GM13976 (cell line): ENCODE data around the gene PPARA.

Experiments used
- DNase-seq: peaks from one replicate; pipeline ENCODE4 v3.0.0; 2012; ENCODE audit warnings: low spot score
- in situ Hi-C: fragments of 300-500 bp; cut with MboI; formaldehyde crosslinking; loops from one replicate; pipeline ENCODE4 v1.12.0; 2022; ENCODE audit warnings: low sequenced_read_pairs, mixed read lengths, inconsistent platforms; ENCODE audit not compliant: unreplicated experiment
- TF ChIP-seq, protein P1 (sequence below): IDR thresholded peaks from 2 replicates; pipeline ENCODE4 v1.5.1; 2012; ENCODE audit warnings: borderline replicate concordance, mild to moderate bottlenecking; ENCODE audit not compliant: insufficient read depth; ENCODE audit errors: extremely low read depth, missing control alignments, control extremely low read depth

The PPARA gene

DNA sequence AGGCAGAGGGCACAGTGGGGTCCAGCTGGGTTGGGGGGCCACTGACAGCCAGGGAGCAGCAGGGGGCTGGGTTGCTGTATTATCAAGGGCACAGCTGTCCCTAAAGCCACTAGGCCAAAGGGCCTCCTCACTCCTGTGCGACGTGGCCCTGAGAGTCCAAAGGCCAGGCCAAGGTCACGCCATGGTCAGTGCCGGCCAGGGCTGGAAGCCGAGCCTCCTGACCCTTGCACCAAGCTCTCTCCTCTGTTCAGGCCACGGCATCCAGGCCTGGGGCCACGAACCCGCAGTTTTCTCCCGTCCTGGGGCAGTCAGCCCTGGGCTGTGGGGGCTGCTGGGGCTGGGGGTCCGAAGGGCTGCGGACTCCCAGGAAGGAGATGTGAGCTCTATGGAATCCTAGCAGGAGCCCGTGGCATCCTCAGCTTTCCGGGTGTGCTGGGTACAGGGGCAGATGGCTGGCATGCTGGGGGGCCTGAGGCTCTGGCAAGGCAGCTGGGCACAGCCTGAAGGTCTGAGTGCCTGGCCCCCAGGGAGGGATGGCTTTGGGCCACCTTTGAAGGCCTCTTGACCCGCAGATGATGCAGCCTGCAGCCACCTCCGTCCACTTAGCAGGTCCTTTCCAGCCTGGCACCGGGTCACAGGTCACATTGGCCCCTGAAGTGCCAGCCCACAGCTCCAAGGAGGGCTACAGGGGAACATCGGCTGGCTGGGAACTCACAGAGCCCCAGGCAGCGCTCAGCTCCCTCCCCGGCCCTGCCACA lies 17.3 kb upstream of the PPARA start:
- TF ChIP-seq, protein P1, sequence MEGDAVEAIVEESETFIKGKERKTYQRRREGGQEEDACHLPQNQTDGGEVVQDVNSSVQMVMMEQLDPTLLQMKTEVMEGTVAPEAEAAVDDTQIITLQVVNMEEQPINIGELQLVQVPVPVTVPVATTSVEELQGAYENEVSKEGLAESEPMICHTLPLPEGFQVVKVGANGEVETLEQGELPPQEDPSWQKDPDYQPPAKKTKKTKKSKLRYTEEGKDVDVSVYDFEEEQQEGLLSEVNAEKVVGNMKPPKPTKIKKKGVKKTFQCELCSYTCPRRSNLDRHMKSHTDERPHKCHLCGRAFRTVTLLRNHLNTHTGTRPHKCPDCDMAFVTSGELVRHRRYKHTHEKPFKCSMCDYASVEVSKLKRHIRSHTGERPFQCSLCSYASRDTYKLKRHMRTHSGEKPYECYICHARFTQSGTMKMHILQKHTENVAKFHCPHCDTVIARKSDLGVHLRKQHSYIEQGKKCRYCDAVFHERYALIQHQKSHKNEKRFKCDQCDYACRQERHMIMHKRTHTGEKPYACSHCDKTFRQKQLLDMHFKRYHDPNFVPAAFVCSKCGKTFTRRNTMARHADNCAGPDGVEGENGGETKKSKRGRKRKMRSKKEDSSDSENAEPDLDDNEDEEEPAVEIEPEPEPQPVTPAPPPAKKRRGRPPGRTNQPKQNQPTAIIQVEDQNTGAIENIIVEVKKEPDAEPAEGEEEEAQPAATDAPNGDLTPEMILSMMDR, result no peak
- no peak for DNase-seq
- in situ Hi-C loops, result no loop called here

DNA sequence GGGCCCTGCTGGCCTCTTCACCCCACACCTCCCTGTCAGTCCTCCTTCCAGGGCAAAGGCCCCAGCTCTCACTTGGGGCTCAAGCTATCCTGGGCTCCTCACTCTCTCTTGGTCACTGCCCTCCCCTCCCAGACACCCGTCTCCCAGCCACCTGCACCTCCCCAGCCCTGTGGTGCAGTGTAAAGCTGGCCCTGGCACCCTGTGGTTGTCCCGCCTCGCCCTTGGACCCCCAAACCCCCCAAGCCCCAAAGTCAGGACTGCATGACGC lies 16.8 kb upstream of the PPARA start:
- TF ChIP-seq, protein P1, result no peak
- in situ Hi-C loops, result no loop called here
- DNase-seq, result no peak

DNA sequence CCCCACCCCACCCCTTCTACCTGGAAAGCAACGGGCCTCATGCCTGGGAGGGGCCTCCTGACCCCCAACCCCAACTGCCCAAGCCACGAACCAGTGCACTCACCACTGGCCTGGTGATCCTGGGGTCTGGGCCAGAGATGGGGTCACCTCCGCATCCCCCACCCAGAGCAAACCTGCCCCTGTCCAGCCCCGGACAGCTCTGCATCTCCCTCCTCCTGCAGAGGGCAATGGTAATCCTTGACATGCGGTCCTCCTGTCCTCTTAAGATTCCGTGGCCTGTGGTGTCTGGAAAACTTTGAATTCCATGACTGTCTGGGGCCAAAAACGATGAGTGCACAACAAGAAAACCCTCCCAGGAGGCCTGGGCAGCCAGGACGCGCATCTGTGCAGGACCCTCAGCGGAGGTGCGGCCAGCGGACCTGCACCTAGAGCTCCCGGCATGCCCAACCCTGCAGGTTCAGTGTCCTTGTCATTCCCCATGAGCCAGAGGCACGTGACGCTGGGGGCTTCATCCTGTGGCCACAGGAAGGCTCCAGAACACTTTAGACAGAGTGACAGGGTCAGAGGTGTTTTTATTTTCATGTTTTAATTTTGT lies 16.1 kb upstream of the PPARA start:
- no peak for DNase-seq
- TF ChIP-seq, protein P1, result no peak
- in situ Hi-C loops, result no loop called here

DNA sequence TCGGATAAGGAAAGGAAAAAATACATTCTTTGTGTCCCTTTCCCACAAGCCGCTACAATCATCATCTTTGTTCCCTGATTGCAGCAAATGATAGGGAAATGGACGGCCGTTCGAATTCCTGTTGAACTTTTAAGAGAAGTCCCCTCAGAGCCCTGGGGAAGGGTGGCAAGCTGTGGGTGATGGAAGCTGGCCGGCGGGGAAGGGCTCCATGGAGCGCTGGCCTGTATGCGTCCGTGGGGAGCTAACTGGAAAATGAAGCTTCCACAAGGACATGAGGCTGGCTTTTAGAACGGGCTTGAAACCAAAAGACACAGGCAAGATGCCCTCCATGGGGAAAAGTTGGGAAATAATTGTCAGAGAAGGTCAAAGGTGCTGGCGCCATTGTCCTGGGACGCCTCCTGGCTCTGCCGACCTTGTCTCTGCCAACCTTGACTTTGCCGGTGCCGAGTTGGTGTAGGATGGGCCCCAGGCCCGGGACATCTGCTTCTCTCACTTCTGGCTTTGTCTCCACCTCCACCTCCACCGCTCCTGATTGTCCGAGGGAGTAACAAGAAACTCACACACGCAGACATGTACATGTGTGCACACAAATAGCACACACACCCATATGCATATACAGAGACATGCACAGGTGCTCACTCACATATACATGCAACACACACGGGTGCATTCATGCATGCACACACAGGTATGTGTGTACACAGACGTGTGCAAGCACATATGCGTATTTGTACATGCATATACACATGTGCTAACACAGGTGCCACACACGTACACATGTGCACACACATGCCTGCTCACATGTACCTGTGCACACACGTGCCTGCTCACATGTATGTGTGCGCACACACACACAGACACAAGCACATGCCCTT lies 14.5 kb upstream of the PPARA start:
- in situ Hi-C loops, result no loop called here
- DNase-seq, result no peak
- TF ChIP-seq, protein P1, result no peak

DNA sequence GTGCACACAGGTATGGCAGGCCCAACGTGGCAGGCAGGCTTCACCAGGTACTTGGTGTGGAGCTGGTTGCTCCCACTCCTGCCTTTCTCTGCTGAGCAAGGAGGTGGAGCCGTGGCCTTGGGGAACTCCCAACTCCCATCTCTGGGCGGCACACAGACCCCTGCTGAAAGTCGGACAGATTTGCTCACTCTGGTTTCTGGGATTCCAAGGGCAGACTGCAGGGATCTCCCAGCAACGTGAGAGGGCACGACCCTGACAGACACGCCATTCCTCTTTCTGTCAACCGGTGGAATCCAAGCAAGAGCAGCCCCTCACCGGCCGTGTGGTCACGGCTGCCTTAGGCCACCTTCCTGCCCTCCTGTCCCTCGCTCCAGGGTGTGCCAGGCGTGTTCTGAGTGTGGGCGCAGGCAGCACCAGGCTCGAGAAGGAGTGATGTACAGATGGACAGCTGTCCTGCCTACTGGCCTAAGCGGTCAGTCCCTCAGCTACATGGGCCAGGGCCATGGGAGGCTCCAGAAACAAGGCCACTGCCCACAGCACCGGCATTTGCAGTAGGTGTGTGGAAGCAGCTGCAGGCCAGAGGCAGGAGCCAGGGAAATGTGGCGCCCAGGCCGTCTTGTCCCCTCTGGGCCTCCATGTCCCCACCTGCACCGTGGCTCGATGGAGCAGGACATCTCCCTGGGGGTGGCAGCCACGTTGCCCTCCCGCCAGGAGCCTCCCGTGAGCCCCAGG lies 13.7 kb upstream of the PPARA start:
- in situ Hi-C loops, result no loop called here
- TF ChIP-seq, protein P1, result no peak
- no peak for DNase-seq

DNA sequence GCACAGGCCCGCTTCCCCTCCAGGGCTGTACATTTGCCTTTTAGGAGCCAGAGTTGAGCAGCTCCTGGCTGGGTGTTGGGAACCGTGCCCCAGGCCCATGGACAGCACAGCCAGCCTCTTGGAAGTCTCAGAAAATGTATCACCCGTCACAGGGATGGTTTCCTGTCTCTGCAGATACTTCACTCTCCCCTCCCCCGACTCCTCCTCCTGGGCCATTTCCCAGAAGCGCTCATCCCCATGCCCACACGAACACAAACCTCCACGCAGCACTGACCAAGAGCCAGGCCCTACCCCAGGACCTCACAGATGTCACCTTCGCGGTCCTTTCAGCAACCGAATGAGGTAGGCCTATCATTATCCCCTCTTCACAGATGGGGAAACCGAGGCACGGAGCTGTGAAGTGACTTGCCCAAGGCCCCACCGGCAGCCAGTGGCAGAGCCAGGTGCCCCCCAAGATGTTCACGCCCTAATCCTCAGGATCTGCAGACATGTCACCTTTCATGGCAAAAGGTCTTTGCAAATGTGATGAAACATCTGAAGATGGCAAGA lies 13.0 kb upstream of the PPARA start:
- in situ Hi-C loops, result no loop called here
- DNase-seq, result no peak
- TF ChIP-seq, protein P1, result no peak
